NCI-H1930 (cell line): ENCODE results near the gene SERPINE2.
"Not testable (repeated sequence)": the region's sequence is repeated elsewhere in the genome, so short reads cannot be mapped to it uniquely, and the experiment has no call there.

Source experiments
- DNase-seq, 2 experiments: peaks; one replicate each; lab custom pipeline; 2025; lab: John Stamatoyannopoulos, UW

The SERPINE2 gene

DNA sequence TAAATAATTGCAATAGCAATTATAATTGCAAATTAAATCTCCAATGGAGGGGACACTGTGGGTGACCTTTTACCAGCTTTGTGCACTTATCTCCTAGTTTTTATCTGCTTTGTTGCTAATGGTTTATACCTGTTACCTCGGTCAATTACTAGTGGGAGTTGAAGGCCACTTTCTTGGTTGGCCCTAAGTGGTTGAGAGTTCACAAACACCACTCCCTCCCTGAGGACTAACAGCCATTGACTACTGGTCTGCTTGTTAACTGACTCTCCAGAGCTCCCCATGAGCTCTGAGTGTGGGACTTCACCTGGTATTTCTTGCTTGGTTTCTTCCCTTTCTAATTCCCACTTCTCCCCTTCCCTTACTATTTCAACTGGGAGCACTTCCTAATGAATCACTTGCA, 27.2 kb downstream of the SERPINE2 start:
- no peak for DNase-seq

DNA sequence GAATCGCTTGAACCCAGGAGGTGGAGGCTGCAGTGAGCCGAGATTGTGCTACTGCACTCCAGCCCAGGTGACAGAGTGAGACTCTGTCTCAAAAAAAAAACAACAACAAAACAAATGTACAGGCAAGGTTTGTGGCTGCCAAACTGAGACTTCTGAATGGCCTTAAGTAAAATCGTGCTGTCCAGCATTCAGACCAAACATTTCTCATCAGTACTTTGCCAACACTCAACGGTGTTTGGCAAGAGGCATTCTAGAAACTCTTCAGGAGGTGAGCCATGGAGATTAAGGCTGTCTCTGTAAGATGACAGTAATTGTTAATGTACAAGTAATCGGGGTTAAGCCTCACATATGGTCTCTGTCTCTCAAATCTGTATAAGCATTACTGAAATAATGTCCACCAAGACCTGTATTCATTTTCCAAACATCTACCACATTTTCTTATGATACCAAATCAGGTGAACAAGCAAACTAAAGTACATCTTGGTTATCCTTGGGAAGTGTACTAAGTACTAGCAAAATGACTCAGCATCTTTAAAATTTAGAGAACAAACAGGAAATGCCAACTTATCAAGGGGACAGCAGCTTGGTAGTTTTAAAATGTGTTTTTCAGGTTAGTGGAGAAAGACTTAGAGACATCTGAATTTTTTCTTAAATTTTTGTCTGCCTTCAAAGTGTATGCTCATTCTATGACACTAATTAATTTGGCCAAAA, 29.3 kb downstream of the SERPINE2 start:
- no peak for DNase-seq

DNA sequence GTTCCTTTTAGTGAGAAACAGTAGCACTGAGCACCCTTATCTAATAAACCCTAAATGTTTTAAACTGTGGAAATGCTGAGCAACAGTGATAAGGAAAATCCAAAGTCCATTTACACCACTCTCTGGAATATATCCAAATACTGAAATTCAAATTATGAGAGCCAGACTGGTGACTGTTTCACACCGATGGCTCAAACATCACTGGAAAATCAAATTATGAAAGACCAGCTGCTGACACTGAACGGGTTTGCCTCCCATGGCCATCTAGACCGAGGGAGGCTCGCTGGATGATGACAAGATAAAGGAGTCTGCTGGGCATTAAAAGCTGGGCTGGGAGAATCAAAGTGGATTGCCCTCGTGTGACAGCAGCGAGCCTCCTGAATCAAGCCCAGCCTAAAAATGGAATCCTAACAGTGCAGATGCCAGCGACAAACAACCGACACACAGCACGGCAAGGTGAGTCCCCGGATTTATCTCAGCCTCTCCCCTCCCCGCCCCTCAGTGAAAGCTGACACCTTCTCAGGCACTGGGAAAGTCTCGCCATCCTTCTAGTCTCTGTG, 30.3 kb downstream of the SERPINE2 start:
- DNase-seq = no peak

DNA sequence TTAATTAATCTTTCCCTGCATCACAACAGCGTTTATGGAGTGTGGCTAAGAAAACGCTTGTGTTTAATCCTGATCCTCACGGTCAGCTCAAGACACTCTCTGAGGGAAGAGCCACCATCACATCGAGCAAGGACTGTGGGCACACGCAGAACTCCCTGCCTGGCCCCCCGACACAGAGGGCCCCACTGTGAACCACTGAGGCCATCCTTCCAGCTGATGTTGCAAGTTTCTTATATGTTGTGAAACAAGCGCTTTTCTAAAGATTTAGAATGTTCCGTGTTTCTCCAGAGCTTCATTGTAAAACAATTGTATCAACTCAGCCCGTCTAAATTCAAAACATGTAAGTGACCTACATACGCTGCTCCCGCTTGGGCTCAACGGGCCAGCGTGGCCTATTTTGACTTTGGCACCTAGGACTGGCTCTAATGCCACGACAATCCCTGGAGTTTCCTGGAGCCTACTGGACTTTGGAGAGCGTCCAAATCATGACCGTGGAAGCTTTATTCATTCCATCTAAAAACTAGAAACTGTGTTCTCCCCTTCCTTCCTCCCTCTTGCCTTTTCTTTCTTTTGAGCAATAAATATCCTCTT, 34.9 kb downstream of the SERPINE2 start:
- DNase-seq = no peak

DNA sequence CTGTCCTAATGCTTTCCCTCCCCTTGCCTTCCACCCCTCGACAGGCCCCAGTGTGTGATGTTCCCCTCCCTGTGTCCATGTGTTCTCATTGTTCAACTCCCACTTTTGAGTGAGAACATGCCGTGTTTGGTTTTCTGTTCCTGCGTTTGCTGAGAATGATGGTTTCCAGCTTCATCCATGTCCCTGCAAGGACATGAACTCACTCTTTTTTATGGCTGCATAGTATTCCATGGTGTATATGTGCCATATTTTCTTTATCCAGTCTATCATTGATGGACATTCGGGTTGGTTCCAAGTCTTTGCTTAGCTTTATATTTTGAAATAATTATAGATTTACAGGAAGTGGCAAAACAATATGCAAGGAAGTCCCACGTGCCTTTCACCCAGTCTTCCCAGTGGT, 38.4 kb downstream of the SERPINE2 start:
- DNase-seq = not testable (repeated sequence)

DNA sequence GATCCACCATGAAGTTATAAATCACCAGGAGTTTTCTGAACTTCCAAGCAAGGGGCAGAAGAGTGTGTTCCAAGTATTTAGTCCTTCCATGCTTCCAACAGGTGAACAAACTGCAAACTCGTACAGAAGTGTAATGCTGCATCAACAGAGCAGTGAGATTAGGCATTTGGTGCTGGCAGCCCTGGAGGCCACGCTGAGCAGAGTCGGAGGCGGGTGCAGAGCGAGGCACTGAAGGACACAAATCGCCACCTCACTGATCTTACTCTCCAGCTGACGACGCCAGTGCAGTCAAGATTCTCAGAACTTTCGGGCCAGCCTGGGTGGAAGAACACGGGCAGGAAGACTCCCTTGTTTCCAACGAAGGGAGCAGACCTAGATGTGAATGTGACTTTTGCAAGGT, 39.2 kb downstream of the SERPINE2 start:
- DNase-seq = no peak

DNA sequence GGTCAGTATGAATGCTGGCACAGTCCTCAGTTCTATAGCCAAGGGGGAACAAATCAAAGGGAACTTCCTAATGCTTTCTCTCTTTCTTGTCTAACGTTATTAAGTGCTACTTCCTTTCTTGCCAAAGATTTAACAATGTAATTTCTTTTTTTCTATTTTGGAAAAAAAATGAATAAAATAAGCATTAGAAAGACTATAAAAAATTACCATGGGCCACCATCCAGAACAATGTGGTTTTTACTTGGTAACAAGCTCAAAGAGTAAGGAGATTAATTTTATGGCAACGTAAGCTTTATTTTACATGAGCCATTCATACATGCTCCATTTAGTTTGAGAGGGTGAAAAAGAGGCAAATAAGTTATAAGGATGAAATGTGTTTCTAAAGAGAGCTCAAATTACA, 40.1 kb downstream of the SERPINE2 start:
- DNase-seq = no peak

DNA sequence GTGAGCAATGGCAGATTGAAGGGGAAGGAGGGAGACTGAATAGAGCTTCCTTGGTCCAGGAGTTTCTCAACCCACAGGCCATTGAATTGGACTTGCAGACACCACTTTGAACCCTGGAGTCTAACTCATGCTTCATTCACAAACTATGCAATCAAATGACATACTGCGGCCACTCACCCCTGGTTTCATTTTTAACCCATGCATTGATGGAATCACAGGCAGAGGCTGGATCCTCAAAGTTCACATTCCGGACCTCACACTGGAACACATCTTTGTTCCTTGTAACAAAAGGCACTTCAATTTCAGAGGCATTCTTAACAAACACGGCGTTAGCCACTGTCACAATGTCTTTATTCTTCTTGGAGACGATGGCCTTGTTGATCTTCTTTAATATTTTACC, 41.1 kb downstream of the SERPINE2 start:
- no peak for DNase-seq

DNA sequence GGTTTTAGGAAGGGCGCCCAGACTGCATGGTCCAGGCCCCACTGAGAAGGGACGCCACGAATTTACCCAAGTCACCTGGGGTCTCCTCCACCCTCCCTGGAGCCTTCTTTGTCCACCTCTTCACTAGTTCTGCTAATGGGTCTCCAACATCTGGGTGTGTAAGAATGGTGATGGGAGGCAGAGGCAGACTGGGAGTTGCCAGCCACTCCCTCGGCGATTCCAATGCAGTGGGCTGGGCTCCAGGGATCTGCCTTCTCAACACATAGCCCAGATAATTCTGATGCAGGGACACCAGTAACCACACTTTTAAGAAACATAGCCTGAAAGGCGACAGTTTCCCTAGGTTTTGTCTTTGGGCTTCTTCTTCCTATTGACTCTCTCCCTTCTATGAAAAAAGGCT, 42.7 kb downstream of the SERPINE2 start:
- no peak for DNase-seq

DNA sequence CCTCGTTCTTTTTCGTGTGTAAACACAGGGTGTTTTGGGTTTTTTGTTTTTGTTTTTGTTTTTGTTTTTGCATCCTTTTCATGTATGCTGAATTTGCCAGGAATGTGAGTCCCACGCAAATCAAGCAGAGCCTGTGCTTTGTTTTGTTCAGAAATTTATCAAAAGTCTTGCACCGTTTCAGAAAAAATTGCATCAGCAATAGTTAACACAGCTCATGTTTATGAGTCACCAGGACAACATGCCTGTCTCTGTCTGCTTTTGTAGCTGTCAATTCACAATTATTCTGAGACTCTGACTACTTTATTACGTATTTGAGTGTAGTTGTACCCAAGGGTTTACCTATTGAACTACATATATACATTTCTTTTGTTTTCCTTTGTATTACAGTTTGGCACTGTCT, 43.5 kb downstream of the SERPINE2 start:
- peak in 1 of 2 experiments; percentile 60 for DNase-seq

DNA sequence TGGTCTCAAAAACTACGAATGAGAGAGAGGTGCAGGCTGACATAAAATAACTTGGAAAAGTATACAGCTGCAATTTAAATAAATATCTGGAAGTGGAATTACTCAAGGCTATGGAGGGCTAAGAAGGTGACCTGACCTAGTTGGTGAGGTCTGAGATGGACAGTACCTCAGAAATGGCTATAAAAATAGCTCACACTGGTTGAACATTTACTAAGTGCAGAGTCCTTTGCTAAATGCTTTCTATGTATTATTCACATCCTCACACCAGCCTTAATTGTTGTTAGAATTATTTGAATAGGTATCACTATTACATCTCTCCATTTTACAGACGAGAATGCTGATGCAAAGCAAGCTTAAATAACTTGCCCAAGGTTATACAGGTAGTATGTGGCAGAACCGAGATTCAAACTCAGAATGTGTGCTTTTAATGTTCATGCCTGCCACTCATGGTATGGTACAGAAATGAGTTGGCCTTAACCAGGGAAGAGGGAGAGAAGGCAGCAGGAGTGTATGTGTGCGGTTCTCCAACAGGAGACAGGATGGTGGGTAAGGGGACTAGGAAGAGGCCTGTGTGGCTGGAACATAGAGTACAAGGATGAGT, 44.4 kb downstream of the SERPINE2 start:
- no peak for DNase-seq

DNA sequence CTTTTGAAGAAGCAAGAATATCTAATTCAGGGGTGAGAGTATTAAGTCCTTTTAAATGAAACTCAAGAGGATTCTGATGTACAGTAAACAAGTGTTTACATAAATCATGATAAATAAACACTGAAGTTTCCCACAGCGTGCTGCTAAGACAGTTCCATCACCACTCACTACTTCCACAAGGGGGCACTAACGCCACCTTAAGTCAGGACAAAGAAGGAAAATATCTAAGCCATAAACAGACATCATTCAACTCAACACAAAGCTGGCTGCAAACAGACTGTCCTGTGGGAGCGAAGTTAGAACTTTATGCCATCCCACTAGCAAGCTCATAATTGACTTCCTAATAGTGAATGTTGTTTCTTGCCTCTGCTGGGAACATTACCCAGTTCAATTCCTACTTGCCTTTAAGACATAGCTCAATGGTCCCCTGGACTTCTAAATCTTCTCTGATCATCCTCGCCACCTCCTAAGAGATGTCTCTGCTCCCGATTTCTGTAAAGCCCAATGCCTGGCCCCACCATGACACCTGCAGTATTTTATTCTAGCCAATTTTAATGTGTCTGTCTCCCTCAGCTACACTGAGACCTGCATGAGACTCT, 45.4 kb downstream of the SERPINE2 start:
- peak; percentile 30 to 62 for DNase-seq

DNA sequence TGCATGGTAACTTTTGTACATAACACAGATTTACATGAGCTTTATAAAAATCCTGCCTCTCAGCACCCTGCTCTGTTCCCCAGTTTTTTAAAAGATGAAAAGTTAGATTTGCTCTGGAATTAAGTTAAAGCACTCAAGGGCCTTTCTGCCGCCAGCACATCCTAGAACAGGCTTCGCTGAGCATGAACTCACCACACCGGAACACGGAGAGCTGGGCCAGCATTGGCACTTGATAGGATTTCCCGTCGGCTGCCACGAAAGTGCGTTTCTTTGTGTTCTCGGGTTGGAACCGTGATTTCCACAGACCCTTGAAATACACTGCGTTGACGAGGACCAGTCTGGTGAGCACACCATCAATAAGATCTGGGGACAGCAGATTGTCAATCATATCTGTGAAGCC, 47.5 kb downstream of the SERPINE2 start:
- DNase-seq = no peak

DNA sequence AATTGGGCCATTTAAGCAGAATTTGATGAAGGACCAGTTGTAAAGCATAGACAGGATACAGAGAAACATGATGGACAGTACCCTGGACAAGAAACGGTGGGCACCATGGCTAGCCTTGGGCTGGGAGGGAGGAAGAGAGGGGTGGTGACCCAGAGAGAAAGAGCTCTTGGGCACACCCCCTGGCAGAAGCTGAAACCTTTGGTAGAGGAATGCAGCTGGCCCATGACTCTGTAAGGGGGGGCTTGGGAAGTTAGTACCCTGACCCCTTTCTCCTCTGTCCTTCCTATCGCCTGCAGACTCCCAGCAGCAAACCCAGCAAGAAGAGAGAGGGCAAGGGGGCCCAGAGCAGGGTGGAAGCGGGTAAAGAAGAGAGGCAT, 49.2 kb downstream of the SERPINE2 start:
- DNase-seq = no peak

DNA sequence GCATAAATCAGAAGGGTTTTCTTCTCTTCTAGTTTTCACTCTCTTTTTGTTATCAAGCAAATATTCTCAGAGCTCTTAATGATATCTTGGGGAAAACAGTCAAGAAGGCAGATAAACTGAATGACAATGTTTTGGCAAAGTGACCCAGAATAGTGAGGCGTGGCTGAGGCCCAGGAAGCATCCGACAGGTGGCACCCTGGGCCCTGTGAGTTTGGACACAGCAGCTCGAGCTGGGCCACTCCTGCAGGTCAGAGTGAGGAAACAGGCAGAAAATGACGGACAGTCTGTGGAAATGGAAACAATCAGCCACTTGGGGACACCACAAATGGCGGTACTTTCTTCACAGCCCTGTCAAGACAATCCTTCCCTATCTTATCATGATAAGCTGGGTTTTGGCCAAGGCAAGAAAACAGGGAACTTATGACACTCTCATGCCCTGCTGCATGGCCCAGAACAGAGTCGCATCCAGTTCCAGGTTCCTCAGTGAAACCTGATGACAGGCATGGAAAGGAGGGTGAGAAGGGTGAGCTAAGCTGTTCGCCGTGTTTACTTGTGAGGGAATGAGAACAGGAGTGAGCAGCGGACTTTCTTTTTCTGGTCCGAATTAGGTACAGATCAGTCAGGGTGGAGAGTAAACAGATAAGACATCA, 49.8 kb downstream of the SERPINE2 start:
- no peak for DNase-seq

DNA sequence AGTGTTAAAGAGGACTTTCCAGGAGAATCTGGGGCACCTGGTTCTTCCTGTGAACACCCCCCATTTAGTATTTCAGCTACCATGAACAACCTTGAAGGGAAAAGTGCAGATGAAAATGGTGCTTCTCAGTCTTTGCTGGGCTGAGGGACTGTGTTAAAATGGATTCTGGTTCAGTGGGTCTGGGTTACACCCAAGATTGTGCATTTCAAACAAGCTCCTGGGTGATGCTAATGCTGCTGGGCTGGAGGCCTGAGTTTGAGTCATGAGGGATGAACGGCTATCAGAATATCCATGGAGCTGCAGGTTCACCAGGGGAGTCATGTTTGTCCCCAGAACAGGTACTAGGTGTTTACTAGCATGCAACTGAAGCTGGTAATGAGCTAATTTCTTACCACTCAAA, 57.8 kb downstream of the SERPINE2 start:
- DNase-seq = no peak

DNA sequence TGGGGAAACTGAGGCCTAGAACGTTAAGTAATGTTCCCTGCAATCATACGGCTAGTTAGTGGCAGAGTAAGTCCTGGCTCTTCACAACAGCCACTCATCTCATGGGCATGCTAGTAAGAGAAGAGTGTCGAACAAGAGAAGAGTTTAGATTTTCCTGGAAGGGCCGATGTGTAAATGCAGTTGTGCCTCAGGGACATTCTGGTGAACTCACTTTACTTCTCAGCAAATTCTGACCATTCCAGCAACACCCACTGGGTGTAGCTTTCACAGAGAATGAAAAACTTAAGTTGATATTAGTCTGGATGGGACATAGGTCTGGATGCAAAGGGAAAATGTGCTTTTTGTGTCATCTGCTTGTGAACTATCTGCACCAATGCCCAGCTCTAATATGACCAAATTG, 58.3 kb downstream of the SERPINE2 start:
- DNase-seq = no peak

DNA sequence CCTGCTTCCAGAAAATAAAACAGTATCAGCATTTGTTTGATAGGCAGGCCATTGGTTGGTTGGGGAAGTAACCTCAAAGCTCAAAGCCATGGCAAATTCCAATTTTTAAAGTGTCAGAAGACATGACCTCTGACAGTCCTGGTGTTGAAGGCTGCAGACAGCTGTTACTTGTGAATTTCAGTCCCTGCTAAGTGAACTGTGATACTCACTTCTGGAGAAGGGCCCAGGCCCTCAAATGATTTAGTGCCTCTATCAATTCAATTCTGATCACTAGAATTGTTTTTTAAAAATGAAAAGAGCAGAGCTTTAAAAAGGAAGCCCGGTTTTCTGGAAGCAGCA, 58.7 kb downstream of the SERPINE2 start:
- no peak for DNase-seq

DNA sequence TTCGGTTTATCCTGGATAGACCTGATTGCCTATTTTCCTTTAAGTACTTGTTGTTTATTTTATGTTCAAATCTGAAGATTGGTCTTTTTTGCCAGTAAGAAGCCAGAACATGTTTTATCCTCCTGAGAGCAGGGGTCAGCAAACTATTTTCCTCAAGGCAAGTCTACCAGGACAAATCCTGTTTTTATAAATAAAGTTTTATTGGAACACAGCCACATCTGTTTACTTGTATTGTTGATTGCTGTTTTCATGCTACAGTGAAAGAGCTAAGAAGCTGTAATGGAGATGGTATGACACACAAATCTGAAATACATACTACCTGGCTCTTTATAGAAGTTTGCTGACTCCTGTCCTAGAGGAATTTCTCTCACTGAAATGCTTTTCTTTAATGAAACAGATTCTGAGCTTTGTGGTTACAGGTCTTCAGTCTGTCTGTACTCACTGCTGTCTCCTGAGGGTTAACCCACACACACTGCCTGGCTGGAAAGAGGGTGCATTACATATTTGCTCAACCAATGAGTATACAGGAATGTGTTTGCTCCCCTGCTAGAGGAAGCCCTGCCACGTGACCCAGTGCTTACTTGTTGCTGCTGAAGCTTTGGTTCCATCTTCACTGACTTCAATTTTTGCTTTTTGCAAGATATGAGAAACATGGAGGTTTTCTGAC, 59.2 kb downstream of the SERPINE2 start:
- DNase-seq = no peak

DNA sequence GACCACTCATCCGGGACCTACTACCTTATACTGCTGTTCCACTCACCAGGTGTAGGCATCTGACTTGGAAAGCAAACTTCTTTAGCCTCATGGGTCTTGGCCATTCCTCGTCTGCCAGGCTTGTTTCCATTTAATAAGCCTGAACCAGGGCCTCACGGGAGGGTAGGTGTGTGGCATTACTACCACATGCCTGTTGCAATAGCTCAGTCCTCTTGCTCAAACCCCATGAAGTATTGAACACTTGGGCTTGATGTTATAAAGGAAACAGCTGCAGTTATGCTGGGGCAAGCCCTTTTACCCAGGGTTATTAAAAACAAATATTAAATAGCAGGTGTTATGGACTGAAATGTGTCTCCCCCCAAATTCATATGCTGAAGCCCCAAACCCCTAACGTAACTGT, 60.6 kb downstream of the SERPINE2 start:
- no peak for DNase-seq

DNA sequence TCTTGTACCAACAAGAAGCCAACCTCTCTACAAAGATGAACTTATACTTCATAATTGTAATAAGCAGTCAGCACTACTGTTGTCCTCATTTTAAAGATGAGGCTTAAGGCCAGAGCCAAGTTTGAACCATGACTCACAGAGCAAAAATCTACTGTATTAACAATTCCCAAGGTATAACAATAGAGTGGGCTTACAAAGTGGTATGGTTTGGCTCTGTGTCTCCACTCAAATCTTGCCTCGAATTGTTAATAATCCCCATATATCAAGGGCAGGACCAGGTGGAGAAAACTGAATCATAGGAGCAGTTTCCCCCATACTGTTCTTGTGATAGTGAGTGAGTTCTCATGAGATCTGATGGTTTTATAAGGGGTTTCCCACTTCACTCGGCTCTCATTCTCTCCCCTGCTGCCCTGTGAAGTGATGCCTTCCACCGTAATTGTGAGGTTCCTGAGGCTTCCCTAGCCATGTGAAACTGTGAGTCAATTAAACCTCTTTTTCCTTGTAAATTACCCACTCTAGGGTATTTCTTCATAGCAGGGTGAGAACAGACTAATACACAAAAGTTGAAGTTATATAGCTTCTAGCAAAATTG, 62.4 kb downstream of the SERPINE2 start:
- no peak for DNase-seq

DNA sequence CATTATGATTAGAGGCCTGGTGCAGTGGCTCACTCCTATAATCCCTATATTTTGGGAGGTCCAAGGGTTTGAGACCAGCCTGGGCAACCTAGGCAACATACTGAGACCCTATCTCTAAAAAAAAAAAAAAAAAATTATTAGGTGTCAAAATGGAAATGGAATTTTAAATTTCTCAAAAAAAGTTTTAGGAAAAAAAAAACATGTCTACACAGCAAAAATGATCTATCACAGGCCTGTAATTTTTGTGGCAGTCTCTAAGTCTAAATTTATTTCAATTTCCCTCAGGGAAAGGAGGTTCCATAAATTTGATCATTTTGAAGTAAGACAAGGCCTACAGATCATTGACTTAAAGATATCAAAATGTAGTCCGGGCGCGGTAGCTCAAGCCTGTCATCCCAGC, 65.5 kb downstream of the SERPINE2 start:
- DNase-seq = no peak
